K562 (cell line): ENCODE measurements around the gene IGDCC3. TPM values are rescaled to one million over a fixed set of nuclear protein-coding genes. Genes with fewer than 3 reads are reported as not detected.
A peak's percentile ranks its signal among the peaks of the same experiment; 100 is the strongest.

ENCODE experiments used
- ATAC-seq: fragments of 200-7000 bp; cut with Tn5 transposase; 3 replicates; pipeline ENCODE4 v1.9.1; 2020; ENCODE audit warnings: moderate library complexity
- BruUV-seq: library from RNA; stranded (reverse); fragments of 400-500 nt; replicated peaks from 2 replicates; lab custom pipeline; 2021; lab: Mats Ljungman, UMichigan
- CTCF ChIA-PET: fragments of 300-600 bp; formaldehyde crosslinking; extraction: SDS; loops from one replicate; lab custom pipeline; 2021; ENCODE audit warnings: low intra/inter-chr PET ratio; lab: Yijun Ruan, JAX
- POLR2A ChIA-PET: fragments of 300-600, 350-650 bp; sonication (Branson Sonifier 250); formaldehyde crosslinking; extraction: SDS; loops from one replicate; lab custom pipeline; 2021; ENCODE audit warnings: antibody characterized with exemption, inconsistent platforms; lab: Yijun Ruan, JAX
- DNase-seq, 4 experiments: peaks; one replicate each; pipeline versions ENCODE4 v3.0.0 to v3.0.0-alpha.2; 2011 to 2018; ENCODE audit warnings: low spot score in 3 of 4, mixed read lengths in 3 of 4; ENCODE audit errors: extremely low read depth in 1 of 4
- FAIRE-seq: peaks from 2 replicates; lab custom pipeline; 2011; peaks lifted over from hg19 to GRCh38; lab: Jason Lieb, UNC
- H2AFZ ChIP-seq: 2 replicates; pipeline ENCODE4 v1.6.0; 2011; ENCODE audit warnings: low read depth, low read length, control low read depth, inconsistent platforms
- H3K27ac ChIP-seq: fragments of 200-600 bp; 3 replicates; pipeline ENCODE4 v1.8.0; 2011; ENCODE audit warnings: low read depth, mild to moderate bottlenecking, control low read depth, inconsistent platforms, low read length, moderate library complexity, mixed read lengths; ENCODE audit errors: extremely low read depth
- H3K27me3 ChIP-seq, 2 experiments: fragments of 300-600 bp in 1 of 2; 2 replicates in 1 of 2; 3 replicates in 1 of 2; pipeline versions ENCODE4 v1.6.0 to v1.8.0; 2011; ENCODE audit warnings: inconsistent platforms in 2 of 2, low read length in 2 of 2, mild to moderate bottlenecking in 1 of 2, mixed read lengths in 1 of 2, moderate library complexity in 1 of 2; ENCODE audit not compliant: control insufficient read depth in 2 of 2, insufficient read depth in 2 of 2
- H3K36me3 ChIP-seq: fragments of 300-600 bp; 3 replicates; pipeline ENCODE4 v1.8.0; 2011; ENCODE audit warnings: mild to moderate bottlenecking, low read length, inconsistent platforms; ENCODE audit not compliant: control insufficient read depth, insufficient read depth
- H3K4me1 ChIP-seq, 2 experiments: fragments of 200-600 bp in 1 of 2; replicated peaks in 1 of 2; 2 replicates in 1 of 2; 3 replicates in 1 of 2; pipeline versions ENCODE4 v1.5.1 to v1.8.0; 2011; ENCODE audit warnings: inconsistent platforms in 2 of 2, low read length in 2 of 2, mild to moderate bottlenecking in 1 of 2, mixed read lengths in 1 of 2, moderate library complexity in 1 of 2; ENCODE audit not compliant: control insufficient read depth in 2 of 2, insufficient read depth in 2 of 2
- H3K4me2 ChIP-seq: 2 replicates; pipeline ENCODE4 v1.6.1; 2011; ENCODE audit warnings: low read length, control low read depth, inconsistent platforms, mixed read lengths; ENCODE audit not compliant: insufficient read depth
- H3K4me3 ChIP-seq: fragments of 200-600 bp; sonication (generic), shearing (Covaris generic); 2 replicates; pipeline ENCODE4 v1.5.1; 2016; ENCODE audit warnings: control low read depth, inconsistent platforms
- H3K79me2 ChIP-seq: fragments of 200-600 bp; 3 replicates; pipeline ENCODE4 v1.8.0; 2011; ENCODE audit warnings: low read length, inconsistent platforms; ENCODE audit not compliant: control insufficient read depth, insufficient read depth
- H3K9ac ChIP-seq, 2 experiments: 2 replicates each; pipeline versions ENCODE4 v1.6.0 to v1.6.1; 2011; ENCODE audit warnings: low read depth in 2 of 2, low read length in 2 of 2, control low read depth in 1 of 2, inconsistent platforms in 1 of 2, mild to moderate bottlenecking in 1 of 2, mixed read lengths in 1 of 2; ENCODE audit not compliant: insufficient read depth in 1 of 2
- H3K9me1 ChIP-seq: one replicate; pipeline ENCODE4 v1.6.0; 2011; ENCODE audit warnings: inconsistent platforms, mild to moderate bottlenecking, low read length, moderate library complexity; ENCODE audit not compliant: control insufficient read depth, insufficient read depth
- H3K9me3 ChIP-seq: replicated peaks from 2 replicates; pipeline ENCODE4 v1.5.1; 2011; ENCODE audit warnings: low read depth, low read length, inconsistent platforms; ENCODE audit not compliant: control insufficient read depth, insufficient read depth
- H4K20me1 ChIP-seq: replicated peaks from 2 replicates; pipeline ENCODE4 v1.6.1; 2011; ENCODE audit warnings: low read length, inconsistent platforms, mixed read lengths; ENCODE audit not compliant: control insufficient read depth, insufficient read depth
- ETV6 ChIP-seq, 3 experiments: fragments of 150-350 bp in 1 of 3; sonication (generic) in 1 of 3; formaldehyde crosslinking in 1 of 3; IDR thresholded peaks; 2 replicates each; pipeline versions ENCODE4 v1.6.1 to v1.8.0; 2014 to 2022; ENCODE audit warnings: borderline replicate concordance in 2 of 3, low read depth in 2 of 3, antibody characterized with exemption in 1 of 3, low read length in 1 of 3, mild to moderate bottlenecking in 1 of 3, missing genetic modification reagents in 1 of 3
- WGBS: fragments of 100-300 bp; shearing (Covaris generic); methylation state at CpG from one replicate; pipeline ENCODE4 v1.1.6; 2016; ENCODE audit warnings: low coverage, mixed read lengths; ENCODE audit not compliant: insufficient coverage; ENCODE audit errors: missing lambda C conversion rate; 5-methylcytosine and 5-hydroxymethylcytosine counted together
- in situ Hi-C: fragments of 300-500 bp; cut with MboI; formaldehyde crosslinking; loops from 4 replicates; pipeline ENCODE4 v1.15.0; 2018; ENCODE audit warnings: inconsistent platforms, mixed read lengths
- intact Hi-C: fragments of 100-400 bp; cut with micrococcal nuclease; formaldehyde crosslinking; loops from 2 replicates; pipeline ENCODE4 v1.14.2; 2022
- polyA plus RNA-seq, 8 experiments: library from polyadenylated mRNA; depleted of rRNA in 4 of 8; stranded (reverse) in 5 of 8; unstranded in 3 of 8; fragments of >200 nt; fragmentation: Nextera tagmentation in 2 of 8; fragmentation: Illumina TruSeq in 1 of 8; extraction: Ambion mirVana in 2 of 8; extraction: Trizol in 1 of 8; gene quantifications; 2 replicates each; pipeline versions ENCODE4 v1.2.1 to v1.2.3, GENCODE V29; 2011 to 2014; ENCODE audit warnings: inconsistent platforms in 1 of 8, missing spikeins in 1 of 8
- total RNA-seq, 7 experiments: library from RNA; depleted of rRNA in 6 of 7; stranded (reverse); fragments of >200 nt in 6 of 7; fragmentation: Illumina TruSeq in 2 of 7; extraction: Trizol in 2 of 7; gene quantifications; 2 replicates each; pipeline versions ENCODE4 v1.2.1 to v1.2.3, GENCODE V29; 2011 to 2021; ENCODE audit warnings: low replicate concordance in 1 of 7
- TF ChIP-seq, protein P1 (sequence below): sonication (generic); formaldehyde crosslinking; IDR thresholded peaks from 2 replicates; pipeline ENCODE4 v1.9.0; 2022; ENCODE audit warnings: mild to moderate bottlenecking, missing genetic modification reagents

The IGDCC3 gene
- total and polyA plus RNA-seq, 9 of the 15 experiments (the other 6 are each of a cell fraction or from before 2014, with no cell fraction given), result not detected

DNA sequence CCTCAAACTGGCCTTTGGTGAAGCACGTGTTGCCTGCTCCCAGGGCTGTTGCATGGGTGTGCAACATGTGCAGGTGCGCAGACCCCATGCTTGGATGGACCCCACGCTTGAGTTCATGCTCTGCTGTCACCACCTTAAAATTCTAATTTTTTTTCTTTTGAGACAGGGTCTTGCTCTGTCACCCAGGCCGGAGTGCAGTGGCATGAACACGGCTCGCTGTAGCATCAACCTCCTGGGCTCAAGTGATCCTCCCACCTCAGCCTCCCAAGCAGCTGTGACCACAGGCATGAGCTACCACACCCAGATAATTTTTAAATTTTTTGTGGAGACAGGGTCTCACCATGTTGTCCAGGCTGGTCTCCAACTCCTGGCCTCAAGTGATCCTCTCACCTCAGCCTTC is 9.1 kb upstream of the IGDCC3 start:
- Histone ChIP-seq H4K20me1 (peaks cover 4% of the 10 kb centered on the region; the same call in 1 of the 2 replicates), H3K4me2 (no peak overlapping the region), H3K79me2 (no peaks in the 10 kb centered on the region)
- intact Hi-C loops, result loop anchor here (10.0 kb wide), 1 partner anchor 352 kb away; no protein-coding TSS in a partner anchor
- POLR2A ChIA-PET, result interaction anchor here (0.6 to 1.0 kb wide), 4 partner anchors 69 to 499 kb away, joined by 3 to 4 read pairs (median 3); partner anchors contain the start of gene CLPX
- TF ChIP-seq, protein P1, sequence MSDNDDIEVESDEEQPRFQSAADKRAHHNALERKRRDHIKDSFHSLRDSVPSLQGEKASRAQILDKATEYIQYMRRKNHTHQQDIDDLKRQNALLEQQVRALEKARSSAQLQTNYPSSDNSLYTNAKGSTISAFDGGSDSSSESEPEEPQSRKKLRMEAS, result 0 out of 2 replicates have a peak, but pooled peaks have one; percentile 12
- no peak for TF ChIP-seq ETV6 (IDR thresholded peaks at IDR 0.05; ENCODE audit: borderline replicate concordance in 1 of 2, low read depth in 2 of 2, low read length in 1 of 2)
- TF ChIP-seq ETV6 (CRISPR knock-in tag; IDR thresholded peaks at IDR 0.05; ENCODE audit: borderline replicate concordance), result no peak
- TF ChIP-seq, all 486 proteins: peak for 1
- no TSS peak for BruUV-seq
- no peak overlapping the region for H3K4me3 ChIP-seq
- no peak overlapping the region for H2AFZ ChIP-seq
- in situ Hi-C loops, result loop anchor here (10.0 kb wide), 1 partner anchor 332 kb away; no protein-coding TSS in a partner anchor
- no peaks in the 10 kb centered on the region for H3K36me3 ChIP-seq
- H3K4me1 ChIP-seq, result peaks cover 6 to 15% of the 10 kb centered on the region in 2 experiments; a peak in 4 of 5 replicates
- DNase-seq (no peak), FAIRE-seq (no peak), ATAC-seq (no peak)
- no peak overlapping the region for H3K27ac ChIP-seq
- no peak overlapping the region; a peak in 1 of 4 replicates for H3K9ac ChIP-seq
- H3K9me1 ChIP-seq, result no peaks in the 10 kb centered on the region
- H3K27me3 ChIP-seq, result peaks cover 39 to 70% of the 10 kb centered on the region in 2 experiments; a peak in 4 of 5 replicates
- no peaks in the 10 kb centered on the region for H3K9me3 ChIP-seq
- 8% methylated on average over 6 of the region's 6 CpGs for WGBS
- CTCF ChIA-PET, result interaction anchor here (2.5 kb wide), 1 partner anchor 656 kb away, joined by 10 read pairs; no protein-coding TSS in a partner anchor
